ENCODE measurements around the gene GMPR.

Gene GMPR

GRCh38 chr6:16284472-16284871, 46.1 kb downstream of the GMPR start:
- H3K36me3 Mint-ChIP-seq = no peaks in the 10 kb centered on the region
- no peak for ATAC-seq (replicated peaks)
- no peak for DNase-seq
- H3K27me3 Mint-ChIP-seq = peaks cover 11 to 19% of the 10 kb centered on the region in 2 donors
- H3K4me1 Mint-ChIP-seq = no peaks in the 10 kb centered on the region
- H3K9me3 Mint-ChIP-seq = no peaks in the 10 kb centered on the region
- H3K27ac Mint-ChIP-seq = no peak overlapping the region
- no peak overlapping the region for H3K4me3 Mint-ChIP-seq

GRCh38 chr6:16285467-16286150, 47.2 kb downstream of the GMPR start:
- H3K27ac Mint-ChIP-seq = peak overlapping the region; percentile 75

GRCh38 chr6:16286151-16286522, 47.8 kb downstream of the GMPR start:
- Mint-ChIP-seq H3K27ac (no peak overlapping the region), H3K4me1 (no peaks in the 10 kb centered on the region), H3K4me3 (no peak overlapping the region), H3K27me3 (peaks cover 8 to 20% of the 10 kb centered on the region in 2 donors), H3K9me3 (no peaks in the 10 kb centered on the region), H3K36me3 (no peaks in the 10 kb centered on the region)
- no peak for ATAC-seq (replicated peaks)
- no peak for DNase-seq

More at GRCh38 chr6:16285467-16286150, 47.2 kb downstream of the GMPR start:
- Mint-ChIP-seq H3K4me3 (no peak overlapping the region), H3K36me3 (no peaks in the 10 kb centered on the region), H3K4me1 (no peaks in the 10 kb centered on the region), H3K27me3 (peaks cover 8 to 18% of the 10 kb centered on the region in 2 donors), H3K9me3 (no peaks in the 10 kb centered on the region)
- no peak for DNase-seq
- no peak for ATAC-seq (replicated peaks)

- Mint-ChIP-seq H3K36me3 (no peaks in the 10 kb centered on the region), H3K4me1 (no peaks in the 10 kb centered on the region), H3K4me3 (no peak overlapping the region), H3K9me3 (no peaks in the 10 kb centered on the region), H3K27me3 (peaks cover 12 to 20% of the 10 kb centered on the region in 2 donors), H3K27ac (no peak overlapping the region)
- DNase-seq (no peak), ATAC-seq (replicated peaks) (no peak)
These were observed 49.8 kb downstream of the GMPR start for GRCh38 chr6:16288163-16288562.

- H3K36me3 Mint-ChIP-seq = no peaks in the 10 kb centered on the region
These were observed 53.4 kb downstream of the GMPR start for GRCh38 chr6:16291739-16292138.

DNA sequence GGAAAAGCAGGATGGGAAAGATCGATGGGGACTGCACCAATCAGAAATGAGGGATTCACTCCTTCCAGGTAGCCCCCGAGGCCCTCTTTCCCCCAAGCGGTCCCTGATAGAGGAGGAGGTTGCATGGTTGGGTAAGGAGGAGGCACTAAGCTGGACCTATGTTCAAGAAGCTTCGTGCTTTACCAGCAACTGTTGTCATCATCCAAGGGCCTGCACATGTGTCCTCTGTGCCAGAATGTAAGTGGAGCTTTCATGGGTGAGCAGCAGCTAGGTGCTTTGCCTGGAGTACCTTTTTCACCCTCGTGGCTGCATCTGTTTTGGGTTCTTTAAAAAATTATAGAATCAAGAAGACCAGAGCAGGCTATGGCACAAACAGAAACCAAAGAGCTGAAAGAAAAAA, 54.0 kb downstream of the GMPR start:
- Mint-ChIP-seq H3K27ac (no peak overlapping the region), H3K36me3 (no peaks in the 10 kb centered on the region), H3K4me1 (no peaks in the 10 kb centered on the region), H3K27me3 (peaks cover 9 to 13% of the 10 kb centered on the region in 2 donors), H3K4me3 (no peak overlapping the region), H3K9me3 (no peaks in the 10 kb centered on the region)
- ATAC-seq (replicated peaks) (no peak), DNase-seq (no peak)

More at GRCh38 chr6:16291739-16292138, 53.4 kb downstream of the GMPR start:
- Mint-ChIP-seq H3K27ac (no peak overlapping the region), H3K4me3 (no peak overlapping the region), H3K27me3 (peaks cover 9 to 13% of the 10 kb centered on the region in 2 donors), H3K9me3 (no peaks in the 10 kb centered on the region), H3K4me1 (no peaks in the 10 kb centered on the region)
- no peak for DNase-seq
- ATAC-seq (replicated peaks) = no peak

DNA sequence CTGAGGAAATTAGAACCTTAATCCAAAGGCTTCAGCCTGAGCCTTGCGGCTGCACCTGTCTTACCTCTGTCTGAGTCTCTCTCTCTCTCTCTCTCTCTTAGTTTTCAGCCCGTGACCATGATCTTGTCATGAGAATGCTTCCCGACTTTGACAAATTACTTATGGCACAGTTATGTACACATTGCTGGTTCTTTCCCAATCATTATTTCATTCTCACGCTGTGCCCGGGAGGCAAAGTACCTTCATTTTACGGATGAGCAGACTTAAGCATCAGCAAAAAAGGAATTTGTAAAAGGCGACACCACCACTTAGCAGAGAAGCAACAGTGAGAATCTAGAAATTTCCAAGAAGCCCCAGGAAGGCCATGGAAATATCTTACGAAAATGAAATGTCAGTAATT, 54.6 kb downstream of the GMPR start:
- Mint-ChIP-seq H3K4me3 (no peak overlapping the region), H3K36me3 (no peaks in the 10 kb centered on the region), H3K27me3 (peaks cover 9 to 13% of the 10 kb centered on the region in 2 donors), H3K27ac (no peak overlapping the region), H3K4me1 (no peaks in the 10 kb centered on the region), H3K9me3 (no peaks in the 10 kb centered on the region)
- DNase-seq = no peak
- ATAC-seq (replicated peaks) = no peak

DNA sequence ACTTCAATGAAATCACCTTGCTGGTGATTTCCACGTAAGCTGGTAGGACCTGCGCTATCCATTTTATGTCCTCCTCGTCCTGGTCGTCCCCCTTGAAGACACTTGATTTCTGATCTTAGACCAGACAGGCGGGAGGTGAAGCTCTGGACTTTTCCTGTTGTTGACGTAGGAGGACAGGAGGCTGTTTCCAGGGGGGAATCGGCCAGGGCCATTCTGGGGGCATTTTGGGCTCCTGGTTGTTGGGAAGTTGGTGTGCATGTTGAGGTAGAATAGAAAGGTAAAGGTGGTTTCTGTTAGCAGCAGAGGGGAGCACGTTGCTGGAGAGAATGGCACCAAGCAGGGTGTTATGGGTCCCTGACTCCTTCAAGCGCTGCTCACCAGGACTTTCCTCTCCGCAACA, 56.0 kb downstream of the GMPR start:
- no peaks in the 10 kb centered on the region for H3K4me1 Mint-ChIP-seq
- ATAC-seq (replicated peaks) (no peak), DNase-seq (no peak)
- no peak overlapping the region for H3K27ac Mint-ChIP-seq
- H3K36me3 Mint-ChIP-seq = peaks cover 0 to 6% of the 10 kb centered on the region in 2 donors
- H3K9me3 Mint-ChIP-seq = no peaks in the 10 kb centered on the region
- no peak overlapping the region for H3K4me3 Mint-ChIP-seq
- peaks cover 9 to 13% of the 10 kb centered on the region in 2 donors for H3K27me3 Mint-ChIP-seq

- Mint-ChIP-seq H3K36me3 (peaks cover 0 to 9% of the 10 kb centered on the region in 2 donors), H3K4me1 (no peaks in the 10 kb centered on the region), H3K27me3 (peaks cover 9 to 13% of the 10 kb centered on the region in 2 donors), H3K9me3 (no peaks in the 10 kb centered on the region), H3K4me3 (no peak overlapping the region), H3K27ac (peak overlapping the region; percentile 62)
- ATAC-seq (replicated peaks) = no peak
- DNase-seq = no peak
These were observed 56.7 kb downstream of the GMPR start for GRCh38 chr6:16295060-16295459.

DNA sequence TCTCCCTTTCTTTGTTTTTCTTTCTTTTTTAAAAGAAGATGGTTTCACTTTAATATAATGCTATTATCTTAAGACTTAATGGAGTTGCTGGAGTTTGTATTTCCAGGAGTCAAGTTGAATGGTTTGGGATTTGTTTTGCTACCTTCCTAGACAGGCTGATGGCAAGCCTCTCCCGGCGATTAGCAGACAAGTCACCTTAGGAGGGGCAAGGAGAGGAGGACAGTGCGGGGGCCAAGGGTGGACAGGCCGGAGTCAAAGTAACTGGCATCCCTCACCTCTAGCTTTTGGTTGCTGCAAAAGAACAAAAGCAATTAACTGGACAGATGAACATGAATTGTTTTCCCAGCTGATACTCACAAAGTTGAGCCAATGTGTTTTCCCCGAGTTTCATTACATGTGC, 57.1 kb downstream of the GMPR start:
- Mint-ChIP-seq H3K36me3 (peaks cover 0 to 9% of the 10 kb centered on the region in 2 donors), H3K4me1 (no peaks in the 10 kb centered on the region), H3K9me3 (no peaks in the 10 kb centered on the region), H3K27me3 (peaks cover 9 to 10% of the 10 kb centered on the region in 2 donors), H3K4me3 (no peak overlapping the region), H3K27ac (no peak overlapping the region)
- no peak for DNase-seq
- no peak for ATAC-seq (replicated peaks)

DNA sequence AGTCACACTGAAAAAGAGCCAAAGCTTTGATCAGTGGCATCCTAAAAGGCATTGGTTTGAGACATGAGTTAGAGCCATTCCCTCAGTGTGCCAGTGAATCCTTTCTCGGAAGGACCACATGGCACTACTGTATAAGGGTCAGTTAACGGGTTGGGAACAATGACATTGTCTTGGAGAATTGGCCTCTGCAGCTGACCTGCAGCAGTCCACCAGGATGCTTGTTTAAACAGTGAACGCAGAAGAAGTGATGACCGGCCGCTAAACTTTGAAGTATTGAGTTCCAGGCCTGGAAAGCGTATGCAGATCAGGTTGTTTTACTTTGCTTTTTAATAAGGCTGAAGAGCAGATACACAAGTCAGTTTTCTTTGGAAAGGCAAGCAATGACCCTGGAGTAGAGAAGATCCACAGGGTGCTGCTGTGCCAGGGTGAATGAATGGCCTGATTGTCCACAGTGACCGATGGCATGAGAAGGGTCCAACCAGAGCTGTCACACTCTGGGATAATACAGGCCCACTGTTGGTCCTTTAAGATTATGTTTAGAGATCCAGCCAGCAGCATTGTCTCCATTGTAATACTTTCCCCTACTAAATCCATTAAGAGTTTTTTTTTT, 57.8 kb downstream of the GMPR start:
- Mint-ChIP-seq H3K9me3 (no peaks in the 10 kb centered on the region), H3K4me3 (no peak overlapping the region), H3K36me3 (peaks cover 0 to 9% of the 10 kb centered on the region in 2 donors)

GRCh38 chr6:16299861-16300260, 61.5 kb downstream of the GMPR start:
- H3K27ac Mint-ChIP-seq = no peak overlapping the region
- no peaks in the 10 kb centered on the region for H3K9me3 Mint-ChIP-seq
- DNase-seq (no peak), ATAC-seq (replicated peaks) (no peak)
- H3K4me3 Mint-ChIP-seq = no peak overlapping the region
- peaks cover 22 to 34% of the 10 kb centered on the region in 2 donors for H3K36me3 Mint-ChIP-seq
- H3K27me3 Mint-ChIP-seq = no peaks in the 10 kb centered on the region
- peaks cover 4% of the 10 kb centered on the region in 2 donors for H3K4me1 Mint-ChIP-seq

More for the DNA sequence above, 57.8 kb downstream of the GMPR start:
- ATAC-seq (replicated peaks) (no peak), DNase-seq (no peak)
- Mint-ChIP-seq H3K4me1 (no peaks in the 10 kb centered on the region), H3K27ac (no peak overlapping the region), H3K27me3 (peaks cover 6 to 9% of the 10 kb centered on the region in 2 donors)

- Mint-ChIP-seq H3K9me3 (no peaks in the 10 kb centered on the region), H3K36me3 (peaks cover 36 to 46% of the 10 kb centered on the region in 2 donors), H3K27ac (no peak overlapping the region), H3K4me3 (no peak overlapping the region), H3K27me3 (no peaks in the 10 kb centered on the region), H3K4me1 (peaks cover 15 to 21% of the 10 kb centered on the region in 2 donors)
- no peak for DNase-seq
- no peak for ATAC-seq (replicated peaks)
These were observed 63.1 kb downstream of the GMPR start for GRCh38 chr6:16301511-16301910.

DNA sequence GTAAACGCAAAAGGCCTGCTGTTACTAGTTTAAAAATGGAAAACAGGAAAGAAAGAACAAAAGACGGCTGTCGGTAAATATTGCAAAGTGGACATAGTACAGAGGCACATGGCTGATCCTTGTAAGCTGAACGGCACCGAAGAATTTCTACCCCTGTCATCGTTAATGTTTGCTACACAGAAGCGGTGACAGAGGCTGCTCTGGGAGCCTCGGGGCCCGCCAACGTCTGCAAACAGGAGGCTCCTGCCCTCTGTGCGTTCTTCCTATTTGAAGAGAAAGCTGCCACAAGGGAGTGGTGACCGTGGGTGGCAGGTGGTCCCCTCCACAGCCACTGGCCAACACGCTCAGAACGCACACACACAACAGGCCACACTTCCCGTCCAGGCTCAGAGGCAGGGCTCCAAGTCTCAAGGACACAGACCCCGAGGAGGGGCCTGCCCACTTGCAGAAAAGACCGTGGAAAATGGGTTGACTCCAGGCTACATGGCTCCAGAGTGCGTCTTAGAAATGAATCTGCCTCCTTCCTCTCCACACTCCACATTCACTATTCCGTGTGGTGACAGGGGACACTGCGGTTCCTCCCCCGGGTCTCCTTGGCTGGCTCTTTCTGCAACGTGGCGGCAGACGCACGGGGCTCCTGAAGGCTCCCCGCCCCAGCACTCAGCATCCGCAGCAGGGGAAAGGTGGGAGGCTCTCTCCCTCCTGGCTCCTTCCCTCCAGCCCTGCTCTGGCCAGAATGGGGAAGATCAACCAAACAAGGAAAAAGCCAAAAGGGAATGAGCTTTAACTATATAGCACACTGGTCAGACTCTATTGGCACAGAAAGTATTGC, 64.5 kb downstream of the GMPR start:
- H3K4me3 Mint-ChIP-seq = no peak overlapping the region
- no peak overlapping the region for H3K27ac Mint-ChIP-seq
- H3K27me3 Mint-ChIP-seq = no peaks in the 10 kb centered on the region
- H3K4me1 Mint-ChIP-seq = peaks cover 22 to 28% of the 10 kb centered on the region in 2 donors
- no peaks in the 10 kb centered on the region for H3K9me3 Mint-ChIP-seq
- ATAC-seq (replicated peaks) (no peak), DNase-seq (no peak)
- peaks cover 49 to 53% of the 10 kb centered on the region in 2 donors for H3K36me3 Mint-ChIP-seq
